Vagina (tissue), 2 donors: ENCODE measurements around the gene TGFBRAP1.

Experiments
- POLR2A ChIP-seq, 2 donors: fragments of 450-650 bp; IDR thresholded peaks; one replicate each; pipeline ENCODE4 v1.6.1; 2017; ENCODE audit warnings: antibody characterized with exemption in 2 of 2, mild to moderate bottlenecking in 2 of 2, moderate library complexity in 2 of 2
- TF ChIP-seq, protein P1 (sequence below), 3 experiments: fragments of 450-650 bp in 2 of 3; fragments of 200-600 bp in 1 of 3; sonication (generic) in 1 of 3; IDR thresholded peaks; one replicate each; pipeline ENCODE4 v1.5.1; 2017 to 2019; ENCODE audit warnings: antibody characterized with exemption in 3 of 3, mild to moderate bottlenecking in 2 of 3, moderate library complexity in 2 of 3

GRCh38 chr2:105274046-105274445, 55.5 kb downstream of the TGFBRAP1 start:
- TF ChIP-seq, protein P1, sequence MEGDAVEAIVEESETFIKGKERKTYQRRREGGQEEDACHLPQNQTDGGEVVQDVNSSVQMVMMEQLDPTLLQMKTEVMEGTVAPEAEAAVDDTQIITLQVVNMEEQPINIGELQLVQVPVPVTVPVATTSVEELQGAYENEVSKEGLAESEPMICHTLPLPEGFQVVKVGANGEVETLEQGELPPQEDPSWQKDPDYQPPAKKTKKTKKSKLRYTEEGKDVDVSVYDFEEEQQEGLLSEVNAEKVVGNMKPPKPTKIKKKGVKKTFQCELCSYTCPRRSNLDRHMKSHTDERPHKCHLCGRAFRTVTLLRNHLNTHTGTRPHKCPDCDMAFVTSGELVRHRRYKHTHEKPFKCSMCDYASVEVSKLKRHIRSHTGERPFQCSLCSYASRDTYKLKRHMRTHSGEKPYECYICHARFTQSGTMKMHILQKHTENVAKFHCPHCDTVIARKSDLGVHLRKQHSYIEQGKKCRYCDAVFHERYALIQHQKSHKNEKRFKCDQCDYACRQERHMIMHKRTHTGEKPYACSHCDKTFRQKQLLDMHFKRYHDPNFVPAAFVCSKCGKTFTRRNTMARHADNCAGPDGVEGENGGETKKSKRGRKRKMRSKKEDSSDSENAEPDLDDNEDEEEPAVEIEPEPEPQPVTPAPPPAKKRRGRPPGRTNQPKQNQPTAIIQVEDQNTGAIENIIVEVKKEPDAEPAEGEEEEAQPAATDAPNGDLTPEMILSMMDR (IDR thresholded peaks at IDR 0.05): no peak
- TF ChIP-seq POLR2A (IDR thresholded peaks at IDR 0.05): no peak
